ENCODE results near the gene FOXR1. TPM values are rescaled to one million over a fixed set of nuclear protein-coding genes. Genes with fewer than 3 reads are reported as not detected.

FOXR1 gene
- total and polyA plus RNA-seq, 2 of the 8 experiments (the other 6 are each of a cell fraction or from before 2014, with no cell fraction given), result not detected

GRCh38 chr11:118939404-118939915 is 32.1 kb upstream of the FOXR1 start:
- Histone ChIP-seq H2BK120ac (replicated peaks; ENCODE audit: low read depth, low read length) (no peak overlapping the region), H2BK12ac (ENCODE audit: low read depth, low read length) (peak overlapping the region; percentile 61; the same call in 1 of the 2 replicates), H2AK5ac (ENCODE audit: low read depth, low read length) (peak overlapping the region; percentile 25; the same call in 1 of the 2 replicates), H3K18ac (ENCODE audit: extremely low read depth, low read length) (peak overlapping the region; percentile 84; the same call in 1 of the 2 replicates), H3K4me3 (ENCODE audit: extremely low read depth in 1 of 4, insufficient read depth in 2 of 4, low read depth in 3 of 4, low read length in 4 of 4) (no peak overlapping the region), H2BK15ac (ENCODE audit: low read length) (0 out of 2 replicates have a peak overlapping the region, but pooled peaks have one; percentile 14), H3K9me3 (ENCODE audit: insufficient read depth in 2 of 2, low read depth in 1 of 2, low read length in 1 of 2) (no peaks in the 10 kb centered on the region), H3K9ac (replicated peaks in 1 of 4; ENCODE audit: extremely low read depth in 1 of 4, low read depth in 3 of 4, low read length in 3 of 4) (no peak overlapping the region), H3K4ac (replicated peaks; ENCODE audit: insufficient read length, low read depth, low read length) (no peak overlapping the region), H2BK5ac (ENCODE audit: low read depth, low read length) (peak overlapping the region; percentile 18; the same call in 1 of the 2 replicates), H4K8ac (ENCODE audit: extremely low read depth, insufficient read depth, low read length) (no peak overlapping the region), H3K56ac (replicated peaks; ENCODE audit: insufficient read length, low read depth, low read length) (no peak overlapping the region), H4K5ac (ENCODE audit: insufficient read length, low read depth, low read length) (no peak overlapping the region), H3K79me2 (ENCODE audit: control insufficient read depth in 1 of 2, insufficient read depth in 2 of 2, low read length in 2 of 2) (no peaks in the 10 kb centered on the region), H3K23me2 (ENCODE audit: low read depth, low read length) (no peaks in the 10 kb centered on the region), H3K27me3 (replicated peaks in 1 of 4; ENCODE audit: control insufficient read depth in 3 of 4, extremely low read depth in 1 of 4, insufficient read depth in 3 of 4, low read length in 3 of 4) (0 out of 7 replicates have a peak, but pooled peaks cover 0 to 4% (median 1%) of the 10 kb centered on the region in 4 experiments), H3K4me1 (replicated peaks in 1 of 4; ENCODE audit: control insufficient read depth in 3 of 4, insufficient read depth in 4 of 4, low read length in 3 of 4) (peaks cover 7 to 17% (median 12%) of the 10 kb centered on the region in 4 experiments), H3K27ac (ENCODE audit: low read depth, low read length) (no peak overlapping the region), H3K36me3 (ENCODE audit: control insufficient read depth in 2 of 4, insufficient read depth in 4 of 4, low read length in 3 of 4) (no peaks in the 10 kb centered on the region), H3K23ac (ENCODE audit: insufficient read length) (no peak overlapping the region), H3K14ac (ENCODE audit: insufficient read length) (no peak overlapping the region), H4K20me1 (replicated peaks in 1 of 2; ENCODE audit: control insufficient read depth in 1 of 2, insufficient read depth in 2 of 2, low read length in 2 of 2) (no peaks in the 10 kb centered on the region), H2BK20ac (ENCODE audit: low read length) (0 out of 2 replicates have a peak overlapping the region, but pooled peaks have one; percentile 61), H3K79me1 (ENCODE audit: low read depth, low read length) (no peaks in the 10 kb centered on the region), H4K91ac (replicated peaks; ENCODE audit: insufficient read length, low read length) (peak overlapping the region; percentile 69), H3K4me2 (ENCODE audit: insufficient read depth in 1 of 2, low read depth in 2 of 2, low read length in 2 of 2) (peak overlapping the region in 1 of 2 experiments; percentile 0; a peak in 1 of 4 replicates), H2AFZ (ENCODE audit: low read length) (0 out of 2 replicates have a peak overlapping the region, but pooled peaks have one; percentile 39)
- DNase-seq (ENCODE audit: low read depth in 1 of 2, low spot score in 2 of 2) (no peak), FAIRE-seq (no peak)
- WGBS, 2 experiments (ENCODE audit: extremely low coverage in 1 of 2, insufficient coverage in 1 of 2, insufficient read length in 1 of 2, insufficient replicate concordance in 2 of 2, low coverage in 1 of 2, low lambda C conversion rate in 2 of 2, missing lambda C conversion rate in 1 of 2), result 87% methylated on average over 8 of the region's 8 CpGs; no CpG with 5 or more reads in 1 of the 2 experiments
- no peak for TF ChIP-seq RNF2 (IDR thresholded peaks at IDR 0.05; ENCODE audit: borderline replicate concordance, low read depth, low read length, missing control alignments, poor library complexity, severe bottlenecking)
- no peak for TF ChIP-seq KDM5A (IDR thresholded peaks at IDR 0.05; ENCODE audit: low read length)
- no peak for TF ChIP-seq FOSL1 (IDR thresholded peaks at IDR 0.05; ENCODE audit: insufficient read depth, low read depth, low read length)
- TF ChIP-seq SIN3A (conservative IDR thresholded peaks at IDR 0.05 in 1 of 2, IDR thresholded peaks at IDR 0.05 in 1 of 2; ENCODE audit: low read depth in 1 of 2, low read length in 2 of 2), result no peak
- no peak for TF ChIP-seq SAP30 (IDR thresholded peaks at IDR 0.05; ENCODE audit: insufficient read depth, insufficient replicate concordance, low read length)
- no peak for TF ChIP-seq KDM1A (IDR thresholded peaks at IDR 0.05; ENCODE audit: borderline replicate concordance, low read length)
- TF ChIP-seq SIX5 (IDR thresholded peaks at IDR 0.05; ENCODE audit: low read depth, low read length), result no peak
- TF ChIP-seq NANOG (IDR thresholded peaks at IDR 0.05; ENCODE audit: insufficient read depth, low read depth, low read length, poor library complexity, severe bottlenecking), result no peak
- no peak for TF ChIP-seq POLR2A (IDR thresholded peaks at IDR 0.05; ENCODE audit: control extremely low read depth in 1 of 2, low read depth in 2 of 2, low read length in 2 of 2)
- ChIA-PET POLR2A (ENCODE audit: partially characterized antibody) (interaction anchor here (0.6 to 2.1 kb wide), 7 partner anchors 10 to 249 kb away, joined by 3 to 12 read pairs (median 4); partner anchors contain the start of gene DDX6), CTCF (ENCODE audit: partially characterized antibody) (interaction anchor here (0.7 to 2.9 kb wide), 8 partner anchors 9 to 281 kb away, joined by 3 to 28 read pairs (median 4); no protein-coding TSS in a partner anchor)

All from H1 (cell line).